Endometrial microvascular endothelial cells (primary cell): ENCODE data around the gene CAT. TPM values are rescaled to one million over a fixed set of nuclear protein-coding genes. Genes with fewer than 3 reads are reported as not detected.

Experiments
- in situ Hi-C: cut with HindIII; loops from 2 replicates; pipeline ENCODE4 v1.10.0; 2017; ENCODE audit warnings: low sequenced_read_pairs, low pct_unique_long_range_greater_than_20kb; ENCODE audit errors: inconsistent ontology term
- total RNA-seq: library from RNA; depleted of rRNA; stranded (reverse); fragments of >200 nt; gene quantifications from one replicate; pipeline ENCODE4 v1.2.3, GENCODE V29; 2015; ENCODE audit errors: inconsistent ontology term

CAT gene
- total RNA-seq, 1 donor from 2014 or later: 44.0 TPM

GRCh38 chr11:34487430-34487829 lies 48.7 kb downstream of the CAT start:
- in situ Hi-C loops: no loop called here

GRCh38 chr11:34488855-34489557 lies 50.3 kb downstream of the CAT start:
- in situ Hi-C loops: no loop called here

- in situ Hi-C loops: no loop called here
Measured at GRCh38 chr11:34490304-34490703, 51.6 kb downstream of the CAT start.

- in situ Hi-C loops: no loop called here
Measured at GRCh38 chr11:34492806-34493414, 54.2 kb downstream of the CAT start.

- in situ Hi-C loops: no loop called here
Measured at GRCh38 chr11:34493468-34493867, 54.7 kb downstream of the CAT start.

GRCh38 chr11:34493926-34494595 lies 55.3 kb downstream of the CAT start:
- in situ Hi-C loops: no loop called here

- in situ Hi-C loops: no loop called here
Measured at GRCh38 chr11:34495239-34495723, 56.5 kb downstream of the CAT start.

GRCh38 chr11:34495724-34496377 lies 57.1 kb downstream of the CAT start:
- in situ Hi-C loops: no loop called here

GRCh38 chr11:34499719-34500500 lies 61.2 kb downstream of the CAT start:
- in situ Hi-C loops: no loop called here

- in situ Hi-C loops: no loop called here
Measured at GRCh38 chr11:34501500-34501899, 62.8 kb downstream of the CAT start.

GRCh38 chr11:34501949-34502348 lies 63.2 kb downstream of the CAT start:
- in situ Hi-C loops: no loop called here

- in situ Hi-C loops: no loop called here
Measured at GRCh38 chr11:34502949-34503348, 64.2 kb downstream of the CAT start.

GRCh38 chr11:34505874-34506273 lies 67.1 kb downstream of the CAT start:
- in situ Hi-C loops: no loop called here

GRCh38 chr11:34507156-34507555 lies 68.4 kb downstream of the CAT start:
- in situ Hi-C loops: no loop called here

GRCh38 chr11:34507610-34508009 lies 68.9 kb downstream of the CAT start:
- in situ Hi-C loops: no loop called here

GRCh38 chr11:34508524-34508923 lies 69.8 kb downstream of the CAT start:
- in situ Hi-C loops: no loop called here

- in situ Hi-C loops: no loop called here
Measured at GRCh38 chr11:34509336-34509876, 70.7 kb downstream of the CAT start.

- in situ Hi-C loops: no loop called here
Measured at GRCh38 chr11:34510218-34510617, 71.5 kb downstream of the CAT start.

GRCh38 chr11:34510673-34511072 lies 71.9 kb downstream of the CAT start:
- in situ Hi-C loops: no loop called here
